ENCODE data around the gene ECSCR.

The ECSCR gene

DNA sequence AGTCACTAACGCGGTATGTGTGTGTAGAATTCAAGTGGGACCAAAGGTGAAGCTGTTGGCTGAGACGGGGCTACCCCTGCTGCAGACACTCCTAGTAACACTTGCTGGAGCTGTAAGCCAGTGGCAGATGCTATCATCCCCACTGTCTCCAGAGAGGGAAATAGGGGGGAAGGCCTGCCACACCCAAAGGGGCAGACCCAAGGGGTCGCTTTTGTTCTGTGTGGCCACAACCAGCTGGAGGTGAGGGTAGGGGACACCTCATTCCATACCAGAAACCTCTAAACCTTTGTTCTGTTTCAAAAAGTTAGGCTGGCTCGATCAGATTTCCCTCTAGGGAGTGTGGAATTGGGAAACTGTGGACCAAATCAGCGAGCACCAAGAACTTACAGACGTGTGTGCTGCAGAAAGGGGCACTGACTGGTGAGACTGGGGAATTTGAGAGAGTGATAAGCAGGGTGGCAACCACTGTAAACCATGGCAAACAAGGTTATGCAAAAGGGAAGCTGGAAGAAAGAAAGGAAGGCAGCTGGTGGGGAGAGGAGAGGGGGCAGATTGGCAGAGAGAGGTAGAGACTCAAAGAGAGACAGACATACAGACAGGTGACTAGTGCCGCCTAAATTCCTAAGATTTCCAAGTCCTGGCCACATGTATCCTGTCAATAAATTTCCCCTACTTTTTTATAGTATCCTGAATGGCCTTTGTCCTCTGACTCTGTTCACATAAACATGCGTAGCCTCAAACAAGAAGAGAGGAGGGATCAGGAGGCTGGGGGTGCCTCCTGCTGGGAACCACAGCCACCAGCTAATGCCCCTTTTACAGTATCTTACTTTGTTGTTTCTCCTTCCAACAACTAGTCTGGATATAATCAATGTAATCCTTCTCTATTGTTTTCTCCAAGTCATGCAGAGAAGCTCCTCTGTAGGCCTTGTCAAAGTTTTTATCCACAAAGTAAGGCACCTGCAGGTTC, 43.0 kb downstream of the ECSCR start:
- TF ChIP-seq, protein P1, sequence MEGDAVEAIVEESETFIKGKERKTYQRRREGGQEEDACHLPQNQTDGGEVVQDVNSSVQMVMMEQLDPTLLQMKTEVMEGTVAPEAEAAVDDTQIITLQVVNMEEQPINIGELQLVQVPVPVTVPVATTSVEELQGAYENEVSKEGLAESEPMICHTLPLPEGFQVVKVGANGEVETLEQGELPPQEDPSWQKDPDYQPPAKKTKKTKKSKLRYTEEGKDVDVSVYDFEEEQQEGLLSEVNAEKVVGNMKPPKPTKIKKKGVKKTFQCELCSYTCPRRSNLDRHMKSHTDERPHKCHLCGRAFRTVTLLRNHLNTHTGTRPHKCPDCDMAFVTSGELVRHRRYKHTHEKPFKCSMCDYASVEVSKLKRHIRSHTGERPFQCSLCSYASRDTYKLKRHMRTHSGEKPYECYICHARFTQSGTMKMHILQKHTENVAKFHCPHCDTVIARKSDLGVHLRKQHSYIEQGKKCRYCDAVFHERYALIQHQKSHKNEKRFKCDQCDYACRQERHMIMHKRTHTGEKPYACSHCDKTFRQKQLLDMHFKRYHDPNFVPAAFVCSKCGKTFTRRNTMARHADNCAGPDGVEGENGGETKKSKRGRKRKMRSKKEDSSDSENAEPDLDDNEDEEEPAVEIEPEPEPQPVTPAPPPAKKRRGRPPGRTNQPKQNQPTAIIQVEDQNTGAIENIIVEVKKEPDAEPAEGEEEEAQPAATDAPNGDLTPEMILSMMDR (IDR thresholded peaks at IDR 0.05; ENCODE audit: insufficient read depth, low read depth, low read length, missing control alignments): no peak
- no peak for DNase-seq (ENCODE audit: low read depth)
- H3K4me3 ChIP-seq (ENCODE audit: low read depth, low read length): no peak overlapping the region

DNA sequence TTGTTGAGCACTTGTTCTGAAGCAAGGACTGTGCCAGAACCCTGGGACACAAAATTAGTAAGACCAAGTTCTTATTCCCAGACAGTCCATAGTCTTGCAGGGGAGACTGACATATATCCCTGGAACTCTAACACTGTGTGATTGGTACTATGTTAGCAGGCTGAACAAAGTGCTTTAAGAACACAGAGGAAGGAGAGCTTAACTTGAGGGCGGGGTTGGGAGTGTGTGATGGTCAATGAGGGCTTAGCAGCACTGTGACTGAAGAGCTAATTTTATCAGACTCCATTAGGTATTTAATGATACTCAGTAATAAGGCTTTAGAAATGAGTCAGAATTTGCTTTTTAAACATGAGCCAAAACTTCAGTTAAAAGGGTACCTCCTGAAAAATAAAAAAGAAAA, 43.8 kb downstream of the ECSCR start:
- no peak overlapping the region for H3K4me3 ChIP-seq (ENCODE audit: low read depth, low read length)
- no peak for DNase-seq (ENCODE audit: low read depth)
- TF ChIP-seq, protein P1 (IDR thresholded peaks at IDR 0.05; ENCODE audit: insufficient read depth, low read depth, low read length, missing control alignments): no peak

DNA sequence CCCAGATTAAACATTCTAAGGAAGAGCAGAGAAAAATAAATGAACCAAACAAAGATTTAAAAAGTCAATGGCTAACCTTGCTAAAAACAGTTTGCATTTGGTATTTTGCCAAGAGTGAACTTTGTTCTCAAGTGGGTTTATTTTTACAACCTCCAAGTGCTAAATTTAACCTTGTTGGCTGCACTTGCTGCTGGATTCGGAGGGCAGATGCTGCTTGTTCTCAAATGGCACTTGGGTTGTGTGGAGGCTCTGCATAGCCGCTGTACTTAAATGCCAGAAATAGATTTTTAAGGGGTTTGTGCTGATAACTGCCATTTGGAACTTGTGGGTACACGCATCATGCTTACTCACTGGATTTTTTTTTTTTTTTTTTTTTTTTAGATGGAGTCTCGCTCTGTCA, 45.3 kb downstream of the ECSCR start:
- DNase-seq (ENCODE audit: low read depth): no peak
- TF ChIP-seq, protein P1 (IDR thresholded peaks at IDR 0.05; ENCODE audit: insufficient read depth, low read depth, low read length, missing control alignments): no peak
- H3K4me3 ChIP-seq (ENCODE audit: low read depth, low read length): no peak overlapping the region

DNA sequence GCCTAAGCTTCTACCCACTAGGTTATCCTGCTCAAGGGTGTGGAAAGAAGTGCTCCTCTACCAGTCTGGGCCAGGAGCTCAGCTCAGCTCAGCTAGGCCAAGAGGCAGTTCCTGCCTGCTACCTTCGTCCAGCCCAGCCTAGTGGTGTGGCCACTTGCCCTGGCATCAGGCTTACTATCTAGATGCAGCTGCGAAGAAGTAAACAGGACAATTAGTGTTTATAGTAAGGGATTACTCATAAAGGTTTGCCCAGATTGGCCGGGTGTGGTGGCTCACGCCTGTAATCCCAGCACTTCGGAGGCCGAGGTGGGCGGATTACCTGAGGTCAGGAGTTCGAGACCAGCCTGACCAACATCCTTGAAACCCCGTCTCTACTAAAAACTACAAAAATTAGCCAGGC, 45.9 kb downstream of the ECSCR start:
- H3K4me3 ChIP-seq (ENCODE audit: low read depth, low read length): no peak overlapping the region
- no peak for DNase-seq (ENCODE audit: low read depth)
- TF ChIP-seq, protein P1 (IDR thresholded peaks at IDR 0.05; ENCODE audit: insufficient read depth, low read depth, low read length, missing control alignments): no peak

DNA sequence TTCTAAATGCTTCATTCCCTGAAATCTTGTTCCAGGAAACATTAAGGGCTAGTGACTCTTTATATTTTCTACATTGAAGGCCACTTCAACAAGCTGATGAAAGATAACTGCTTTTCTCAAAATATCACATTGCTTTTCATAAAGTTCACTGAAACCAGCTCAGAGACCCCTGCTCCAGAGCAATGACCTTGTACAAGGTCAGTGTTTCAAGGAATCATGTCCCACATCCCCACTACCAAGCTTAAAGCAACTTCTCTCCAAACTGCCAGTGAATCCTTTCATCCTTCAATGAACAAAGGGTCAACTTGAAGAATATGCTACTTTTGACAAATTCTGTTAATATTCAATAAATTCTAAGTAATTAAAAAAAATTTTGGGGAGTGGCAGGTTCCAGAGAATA, 46.7 kb downstream of the ECSCR start:
- TF ChIP-seq, protein P1 (IDR thresholded peaks at IDR 0.05; ENCODE audit: insufficient read depth, low read depth, low read length, missing control alignments): no peak
- DNase-seq (ENCODE audit: low read depth): no peak
- no peak overlapping the region for H3K4me3 ChIP-seq (ENCODE audit: low read depth, low read length)

DNA sequence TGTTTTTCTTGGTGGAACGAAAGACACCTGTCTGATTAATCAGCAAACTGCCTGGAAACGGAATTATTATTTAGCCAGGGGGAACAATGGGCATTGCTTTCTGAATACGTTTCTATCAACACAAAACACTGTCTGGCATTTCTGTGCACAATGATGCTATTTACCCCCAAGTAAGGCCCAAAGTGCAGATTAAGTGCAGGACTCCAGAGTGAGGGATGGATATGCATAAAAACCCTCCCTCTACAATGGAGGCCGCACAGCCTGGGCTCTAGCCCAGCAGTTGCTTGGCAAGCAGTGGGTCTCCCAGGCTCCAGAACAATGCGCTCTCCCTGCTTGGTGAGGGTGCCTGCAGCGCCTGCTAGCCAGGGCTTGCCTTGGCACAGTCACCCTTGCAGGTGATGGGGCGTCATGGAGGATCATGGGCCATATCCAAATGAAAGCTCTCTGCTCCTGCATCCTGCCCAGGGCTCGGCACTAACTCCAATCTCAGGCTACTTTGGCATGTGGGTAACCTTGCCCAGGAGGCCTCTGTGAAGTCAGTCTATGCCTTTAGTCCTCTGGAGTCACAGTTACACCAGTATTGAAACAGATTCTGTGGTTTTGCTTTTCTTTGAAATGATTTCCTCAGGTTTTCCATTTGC, 47.2 kb downstream of the ECSCR start:
- H3K4me3 ChIP-seq (ENCODE audit: low read depth, low read length): no peak overlapping the region
- TF ChIP-seq, protein P1 (IDR thresholded peaks at IDR 0.05; ENCODE audit: insufficient read depth, low read depth, low read length, missing control alignments): no peak
- no peak for DNase-seq (ENCODE audit: low read depth)
